Ascending aorta (tissue), 2 donors: Measurements from ENCODE around the gene ELK4. TPM values are rescaled to one million over a fixed set of nuclear protein-coding genes. Genes with fewer than 3 reads are reported as not detected.

Experiments
- DNase-seq, 2 donors: peaks; one replicate each; pipeline ENCODE4 v3.0.0-alpha.2; 2019; ENCODE audit warnings: low spot score in 2 of 2
- H3K27ac ChIP-seq, 2 donors: fragments of 200-600 bp; sonication (generic); one replicate each; pipeline ENCODE4 v1.5.1; 2016 to 2017; ENCODE audit warnings: mild to moderate bottlenecking in 1 of 2
- H3K27me3 ChIP-seq: fragments of 200-600 bp; sonication (generic); one replicate; pipeline ENCODE4 v1.5.1; 2017
- H3K36me3 ChIP-seq, 2 donors: fragments of 200-600 bp; sonication (generic); one replicate each; pipeline ENCODE4 v1.5.1; 2016
- H3K4me1 ChIP-seq, 2 donors: fragments of 200-600 bp; sonication (generic); one replicate each; pipeline ENCODE4 v1.5.1; 2016 to 2017; ENCODE audit warnings: mild to moderate bottlenecking in 1 of 2
- H3K4me3 ChIP-seq, 2 donors: fragments of 200-600 bp; sonication (generic); one replicate each; pipeline ENCODE4 v1.5.1; 2016 to 2017; ENCODE audit warnings: mild to moderate bottlenecking in 1 of 2
- H3K9me3 ChIP-seq, 2 donors: fragments of 200-600 bp; sonication (generic); one replicate each; pipeline ENCODE4 v1.5.1; 2016
- CTCF ChIP-seq, 3 experiments: fragments of 200-600 bp in 2 of 3; fragments of 450-650 bp in 1 of 3; sonication (generic) in 2 of 3; IDR thresholded peaks; one replicate each; pipeline ENCODE4 v1.5.1; 2016 to 2019; ENCODE audit warnings: antibody characterized with exemption in 3 of 3, mild to moderate bottlenecking in 1 of 3, moderate library complexity in 1 of 3
- intact Hi-C: fragments of 100-400 bp; cut with DNase I; formaldehyde crosslinking; loops from one replicate; pipeline ENCODE4 v1.15.1; 2023
- total RNA-seq: library from RNA; depleted of rRNA; stranded (reverse); fragments of >200 nt; gene quantifications from one replicate; pipeline ENCODE4 v1.1.0, GENCODE V29; 2016

ELK4 gene
- total RNA-seq, 1 donor from 2014 or later, result 23.7 TPM

- intact Hi-C loops, result no loop called here
- Histone ChIP-seq H3K27me3 (no peaks in the 10 kb centered on the region), H3K9me3 (no peaks in the 10 kb centered on the region), H3K4me1 (peaks cover 0 to 12% of the 10 kb centered on the region in 2 donors), H3K36me3 (peaks cover 14 to 21% of the 10 kb centered on the region in 2 donors), H3K4me3 (no peak overlapping the region), H3K27ac (no peak overlapping the region)
- DNase-seq, result no peak
- no peak for TF ChIP-seq CTCF (IDR thresholded peaks at IDR 0.05)
These were observed 5.6 kb downstream of the ELK4 start for GRCh38 chr1:205626216-205626615.

GRCh38 chr1:205623646-205624045 is 8.2 kb downstream of the ELK4 start:
- Histone ChIP-seq H3K27ac (no peak overlapping the region), H3K27me3 (no peaks in the 10 kb centered on the region), H3K36me3 (peaks cover 29 to 39% of the 10 kb centered on the region in 2 donors), H3K4me3 (no peak overlapping the region), H3K4me1 (no peaks in the 10 kb centered on the region), H3K9me3 (no peaks in the 10 kb centered on the region)
- no peak for DNase-seq
- intact Hi-C loops, result no loop called here
- TF ChIP-seq CTCF (IDR thresholded peaks at IDR 0.05), result no peak

GRCh38 chr1:205620269-205620668 is 11.5 kb downstream of the ELK4 start:
- no peak for DNase-seq
- peaks cover 37 to 73% of the 10 kb centered on the region in 2 donors for H3K36me3 ChIP-seq

GRCh38 chr1:205619376-205619775 is 12.4 kb downstream of the ELK4 start:
- peaks cover 40 to 81% of the 10 kb centered on the region in 2 donors for H3K36me3 ChIP-seq
- no peak for TF ChIP-seq CTCF (IDR thresholded peaks at IDR 0.05)

More at GRCh38 chr1:205620269-205620668, 11.5 kb downstream of the ELK4 start:
- no peak overlapping the region for H3K4me3 ChIP-seq
- no peak for TF ChIP-seq CTCF (IDR thresholded peaks at IDR 0.05)
- H3K4me1 ChIP-seq, result no peaks in the 10 kb centered on the region
- H3K9me3 ChIP-seq, result no peaks in the 10 kb centered on the region
- no peaks in the 10 kb centered on the region for H3K27me3 ChIP-seq
- no peak overlapping the region for H3K27ac ChIP-seq
- intact Hi-C loops, result no loop called here

GRCh38 chr1:205616563-205617293 is 15.1 kb downstream of the ELK4 start:
- no peak for TF ChIP-seq CTCF (IDR thresholded peaks at IDR 0.05)
- DNase-seq, result no peak
- H3K9me3 ChIP-seq, result no peaks in the 10 kb centered on the region
- intact Hi-C loops, result no loop called here
- H3K4me1 ChIP-seq, result no peaks in the 10 kb centered on the region
- H3K27ac ChIP-seq, result no peak overlapping the region
- H3K4me3 ChIP-seq, result no peak overlapping the region
- peaks cover 46 to 71% of the 10 kb centered on the region in 2 donors for H3K36me3 ChIP-seq
- no peaks in the 10 kb centered on the region for H3K27me3 ChIP-seq

More at GRCh38 chr1:205619376-205619775, 12.4 kb downstream of the ELK4 start:
- Histone ChIP-seq H3K27ac (no peak overlapping the region), H3K9me3 (no peaks in the 10 kb centered on the region), H3K4me3 (no peak overlapping the region), H3K4me1 (no peaks in the 10 kb centered on the region), H3K27me3 (no peaks in the 10 kb centered on the region)
- intact Hi-C loops, result no loop called here
- no peak for DNase-seq
